Activated T-cell treated with anti-CD3 and anti-CD28 coated beads, Interleukin-2, amount 50 U/mL, for 72 hours (primary cell): ENCODE measurements around the gene VSIG2. TPM values are rescaled to one million over a fixed set of nuclear protein-coding genes. Genes with fewer than 3 reads are reported as not detected.
A peak's percentile ranks its signal among the peaks of the same experiment; 100 is the strongest.

ENCODE experiments used
- ATAC-seq, 2 donors: fragments of 150-1000 bp; cut with Tn5 transposase; replicated peaks in 1 of 2; 2 replicates each; pipeline ENCODE4 v1.10.0; 2021; ENCODE audit warnings: moderate library complexity in 2 of 2, mild to moderate bottlenecking in 1 of 2
- DNase-seq, 2 donors: peaks; one replicate each; pipeline ENCODE4 v3.0.0; 2021 to 2022; ENCODE audit warnings: mixed read lengths in 1 of 2
- H3K27ac Mint-ChIP-seq: one replicate; pipeline ENCODE4 v1.8.0; 2022; ENCODE audit warnings: mild to moderate bottlenecking, moderate library complexity, mixed read lengths
- H3K27me3 Mint-ChIP-seq: one replicate; pipeline ENCODE4 v1.8.0; 2022; ENCODE audit warnings: low read depth, mixed read lengths
- H3K36me3 Mint-ChIP-seq, 2 donors: one replicate each; pipeline ENCODE4 v1.8.0; 2022; ENCODE audit warnings: mixed read lengths in 2 of 2, mild to moderate bottlenecking in 1 of 2; ENCODE audit not compliant: insufficient read depth in 2 of 2
- H3K4me1 Mint-ChIP-seq: one replicate; pipeline ENCODE4 v1.8.0; 2022; ENCODE audit warnings: low read depth, mixed read lengths
- H3K4me3 Mint-ChIP-seq, 2 donors: one replicate each; pipeline ENCODE4 v1.8.0; 2022; ENCODE audit warnings: mild to moderate bottlenecking in 2 of 2, mixed read lengths in 2 of 2, moderate library complexity in 2 of 2
- H3K9me3 Mint-ChIP-seq, 2 donors: one replicate each; pipeline ENCODE4 v1.8.0; 2022; ENCODE audit warnings: mixed read lengths in 2 of 2
- total RNA-seq, 2 donors: library from RNA; stranded (reverse); gene quantifications; one replicate each; pipeline ENCODE4 v1.2.3, GENCODE V29; 2022

The VSIG2 gene
- total RNA-seq, 2 donors from 2014 or later = 0.35 to 0.48 TPM

GRCh38 chr11:124738713-124739478, 13.2 kb downstream of the VSIG2 start:
- DNase-seq (no peak), ATAC-seq (no peak)
- Mint-ChIP-seq H3K27ac (peak overlapping the region; percentile 39), H3K4me3 (peak overlapping the region; percentile 87 to 88), H3K9me3 (no peaks in the 10 kb centered on the region), H3K4me1 (peaks cover 26% of the 10 kb centered on the region), H3K27me3 (peaks cover 26% of the 10 kb centered on the region), H3K36me3 (no peaks in the 10 kb centered on the region)

GRCh38 chr11:124737638-124738305, 14.3 kb downstream of the VSIG2 start:
- H3K27me3 Mint-ChIP-seq = peaks cover 26% of the 10 kb centered on the region
- DNase-seq (no peak), ATAC-seq (no peak)
- H3K36me3 Mint-ChIP-seq = no peaks in the 10 kb centered on the region
- peaks cover 26% of the 10 kb centered on the region for H3K4me1 Mint-ChIP-seq
- H3K27ac Mint-ChIP-seq = no peak overlapping the region
- H3K4me3 Mint-ChIP-seq = no peak overlapping the region
- H3K9me3 Mint-ChIP-seq = no peaks in the 10 kb centered on the region

- H3K36me3 Mint-ChIP-seq = no peaks in the 10 kb centered on the region
- H3K27ac Mint-ChIP-seq = no peak overlapping the region
- no peak for ATAC-seq
Observed at GRCh38 chr11:124736736-124737135, 15.3 kb downstream of the VSIG2 start.

GRCh38 chr11:124732230-124732629, 19.8 kb downstream of the VSIG2 start:
- no peak overlapping the region for H3K4me3 Mint-ChIP-seq
- no peak for DNase-seq
- H3K36me3 Mint-ChIP-seq = no peaks in the 10 kb centered on the region
- no peaks in the 10 kb centered on the region for H3K9me3 Mint-ChIP-seq
- ATAC-seq = no peak
- H3K4me1 Mint-ChIP-seq = no peaks in the 10 kb centered on the region
- no peak overlapping the region for H3K27ac Mint-ChIP-seq
- H3K27me3 Mint-ChIP-seq = no peaks in the 10 kb centered on the region

More at GRCh38 chr11:124736736-124737135, 15.3 kb downstream of the VSIG2 start:
- Mint-ChIP-seq H3K27me3 (peaks cover 22% of the 10 kb centered on the region), H3K4me3 (no peak overlapping the region), H3K4me1 (peaks cover 23% of the 10 kb centered on the region), H3K9me3 (no peaks in the 10 kb centered on the region)
- no peak for DNase-seq

GRCh38 chr11:124729571-124729970, 22.5 kb downstream of the VSIG2 start:
- peaks cover 16% of the 10 kb centered on the region for H3K27me3 Mint-ChIP-seq
- H3K27ac Mint-ChIP-seq = no peak overlapping the region
- H3K4me1 Mint-ChIP-seq = peaks cover 6% of the 10 kb centered on the region
- DNase-seq (no peak), ATAC-seq (no peak)
- H3K9me3 Mint-ChIP-seq = no peaks in the 10 kb centered on the region
- H3K4me3 Mint-ChIP-seq = no peak overlapping the region
- H3K36me3 Mint-ChIP-seq = no peaks in the 10 kb centered on the region

GRCh38 chr11:124728134-124728533, 23.9 kb downstream of the VSIG2 start:
- Mint-ChIP-seq H3K4me1 (peaks cover 6% of the 10 kb centered on the region), H3K27me3 (peaks cover 23% of the 10 kb centered on the region), H3K36me3 (no peaks in the 10 kb centered on the region), H3K4me3 (no peak overlapping the region), H3K27ac (no peak overlapping the region), H3K9me3 (no peaks in the 10 kb centered on the region)
- DNase-seq (no peak), ATAC-seq (no peak)

- Mint-ChIP-seq H3K27me3 (peaks cover 30% of the 10 kb centered on the region), H3K27ac (no peak overlapping the region), H3K4me1 (peaks cover 7% of the 10 kb centered on the region), H3K9me3 (no peaks in the 10 kb centered on the region), H3K36me3 (no peaks in the 10 kb centered on the region), H3K4me3 (no peak overlapping the region)
- ATAC-seq (no peak), DNase-seq (no peak)
Observed at GRCh38 chr11:124727474-124727873, 24.6 kb downstream of the VSIG2 start.

- Mint-ChIP-seq H3K27ac (no peak overlapping the region), H3K9me3 (no peaks in the 10 kb centered on the region), H3K36me3 (no peaks in the 10 kb centered on the region), H3K27me3 (peaks cover 40% of the 10 kb centered on the region), H3K4me3 (no peak overlapping the region), H3K4me1 (peaks cover 13% of the 10 kb centered on the region)
- DNase-seq = no peak
- no peak for ATAC-seq
Observed at GRCh38 chr11:124725719-124726105, 26.3 kb downstream of the VSIG2 start.

- H3K4me1 Mint-ChIP-seq = peaks cover 13% of the 10 kb centered on the region
- no peaks in the 10 kb centered on the region for H3K9me3 Mint-ChIP-seq
- H3K27me3 Mint-ChIP-seq = peaks cover 43% of the 10 kb centered on the region
- DNase-seq (no peak), ATAC-seq (no peak)
- H3K4me3 Mint-ChIP-seq = no peak overlapping the region
- no peaks in the 10 kb centered on the region for H3K36me3 Mint-ChIP-seq
- H3K27ac Mint-ChIP-seq = no peak overlapping the region
Observed at GRCh38 chr11:124724979-124725718, 26.9 kb downstream of the VSIG2 start.

- ATAC-seq (no peak), DNase-seq (no peak)
- no peak overlapping the region for H3K27ac Mint-ChIP-seq
- no peaks in the 10 kb centered on the region for H3K36me3 Mint-ChIP-seq
- no peak overlapping the region for H3K4me3 Mint-ChIP-seq
- no peaks in the 10 kb centered on the region for H3K9me3 Mint-ChIP-seq
- H3K4me1 Mint-ChIP-seq = peaks cover 21% of the 10 kb centered on the region
- peaks cover 72% of the 10 kb centered on the region for H3K27me3 Mint-ChIP-seq
Observed at GRCh38 chr11:124722176-124722575, 29.9 kb downstream of the VSIG2 start.

- no peak for DNase-seq
- H3K9me3 Mint-ChIP-seq = no peaks in the 10 kb centered on the region
Observed at GRCh38 chr11:124719534-124719933, 32.5 kb downstream of the VSIG2 start.

GRCh38 chr11:124718801-124719200, 33.3 kb downstream of the VSIG2 start:
- peak overlapping the region; percentile 29 to 90 for H3K4me3 Mint-ChIP-seq
- peaks cover 69% of the 10 kb centered on the region for H3K27me3 Mint-ChIP-seq

More at GRCh38 chr11:124719534-124719933, 32.5 kb downstream of the VSIG2 start:
- Mint-ChIP-seq H3K4me3 (peak overlapping the region in 1 of 2 donors; percentile 29), H3K27me3 (peaks cover 69% of the 10 kb centered on the region), H3K4me1 (peaks cover 15% of the 10 kb centered on the region), H3K36me3 (no peaks in the 10 kb centered on the region), H3K27ac (no peak overlapping the region)
- ATAC-seq = no peak

More at GRCh38 chr11:124718801-124719200, 33.3 kb downstream of the VSIG2 start:
- Mint-ChIP-seq H3K9me3 (no peaks in the 10 kb centered on the region), H3K27ac (no peak overlapping the region), H3K36me3 (no peaks in the 10 kb centered on the region), H3K4me1 (peaks cover 15% of the 10 kb centered on the region)
- ATAC-seq (no peak), DNase-seq (no peak)
